Muscle layer of duodenum (tissue), 2 donors: ENCODE results near the gene INO80D.
"Not testable (repeated sequence)": the region's sequence is repeated elsewhere in the genome, so short reads cannot be mapped to it uniquely, and the experiment has no call there.

Experiments used
- H3K27ac ChIP-seq: one replicate; pipeline ENCODE4 v1.7.0; 2013; ENCODE audit warnings: mild to moderate bottlenecking, low read length
- H3K27me3 ChIP-seq: one replicate; pipeline ENCODE4 v1.7.0; 2013; ENCODE audit warnings: low read depth, mild to moderate bottlenecking, control low read depth, low read length
- H3K36me3 ChIP-seq, 2 donors: one replicate each; pipeline ENCODE4 v1.7.0; 2013; ENCODE audit warnings: low read length in 2 of 2, control low read depth in 1 of 2, mild to moderate bottlenecking in 1 of 2; ENCODE audit not compliant: insufficient read depth in 2 of 2, control insufficient read depth in 1 of 2
- H3K4me1 ChIP-seq, 2 donors: one replicate each; pipeline ENCODE4 v1.7.0; 2013; ENCODE audit warnings: low read length in 2 of 2, mild to moderate bottlenecking in 2 of 2, control low read depth in 1 of 2, moderate library complexity in 1 of 2; ENCODE audit not compliant: insufficient read depth in 2 of 2, control insufficient read depth in 1 of 2
- H3K4me3 ChIP-seq, 2 donors: one replicate each; pipeline ENCODE4 v1.7.0; 2013; ENCODE audit warnings: low read length in 2 of 2, low read depth in 1 of 2, mild to moderate bottlenecking in 1 of 2
- H3K9me3 ChIP-seq, 2 donors: one replicate each; pipeline ENCODE4 v1.7.0; 2013; ENCODE audit warnings: low read length in 2 of 2, control low read depth in 1 of 2, mild to moderate bottlenecking in 1 of 2; ENCODE audit not compliant: control insufficient read depth in 1 of 2
- donor health status: healthy.

The INO80D gene

GRCh38 chr2:206020171-206020570 lies 65.8 kb downstream of the INO80D start:
- no peak overlapping the region for H3K27ac ChIP-seq
- H3K4me1 ChIP-seq, result no peaks in the 10 kb centered on the region
- H3K36me3 ChIP-seq, result peaks cover 15 to 38% of the 10 kb centered on the region in 2 donors
- no peaks in the 10 kb centered on the region for H3K27me3 ChIP-seq
- H3K9me3 ChIP-seq, result no peaks in the 10 kb centered on the region
- H3K4me3 ChIP-seq, result no peak overlapping the region

GRCh38 chr2:206015746-206016145 lies 70.2 kb downstream of the INO80D start:
- not testable (repeated sequence) for H3K4me1 ChIP-seq, H3K9me3 ChIP-seq, H3K4me3 ChIP-seq, H3K27ac ChIP-seq, H3K27me3 ChIP-seq
- H3K36me3 ChIP-seq, result peaks cover 23 to 45% of the 10 kb centered on the region in 2 donors

DNA sequence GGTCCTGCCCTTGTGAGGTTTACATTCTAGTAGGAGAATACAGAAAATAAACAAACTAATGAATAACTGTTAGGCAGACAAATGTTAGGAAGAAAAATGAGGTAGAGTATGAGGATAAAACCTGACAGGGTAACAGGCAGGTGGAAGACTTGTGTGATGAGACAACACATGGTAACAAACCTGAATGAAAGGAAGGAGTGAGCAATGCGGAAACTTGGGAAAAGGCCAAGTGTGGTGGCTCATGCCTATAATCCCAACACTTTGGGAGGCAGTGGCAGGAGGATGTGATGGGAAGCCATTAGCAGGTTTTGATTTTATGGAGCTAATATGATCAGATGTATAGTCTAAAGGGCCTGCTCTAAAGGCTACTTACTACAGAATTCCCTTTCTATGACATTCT lies 74.2 kb downstream of the INO80D start:
- Histone ChIP-seq H3K4me3 (no peak overlapping the region), H3K36me3 (peaks cover 28 to 50% of the 10 kb centered on the region in 2 donors), H3K27ac (no peak overlapping the region), H3K9me3 (no peaks in the 10 kb centered on the region), H3K27me3 (no peaks in the 10 kb centered on the region), H3K4me1 (no peaks in the 10 kb centered on the region)

DNA sequence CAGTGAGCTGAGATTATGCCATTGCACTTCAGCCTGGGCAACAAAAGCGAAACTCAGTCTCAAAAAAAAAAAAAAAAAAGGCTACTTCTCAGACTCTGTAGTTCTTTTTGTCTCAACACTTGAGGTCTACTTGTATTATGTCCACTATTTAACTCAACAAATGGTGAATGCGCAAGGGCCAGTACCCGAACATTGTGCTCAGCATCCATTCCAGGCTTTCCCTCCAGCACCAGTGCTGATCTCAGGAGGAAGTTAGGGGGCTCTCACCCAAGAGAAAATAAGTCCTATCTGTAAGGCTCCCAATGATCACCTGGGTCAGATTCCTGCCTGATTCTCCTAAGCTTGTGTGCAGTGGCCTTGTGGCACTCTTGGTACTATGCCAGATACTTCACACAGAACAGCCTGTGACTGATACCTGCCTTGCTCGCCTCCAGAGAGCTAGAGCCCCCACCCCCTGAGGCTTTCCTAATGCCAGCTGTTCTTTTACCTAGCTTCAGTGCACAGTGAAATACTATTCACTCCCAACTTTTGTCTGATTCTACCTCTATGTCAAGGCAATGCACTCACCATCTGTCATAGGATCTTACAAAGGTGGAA lies 74.9 kb downstream of the INO80D start:
- H3K4me1 ChIP-seq, result no peaks in the 10 kb centered on the region
- H3K36me3 ChIP-seq, result peaks cover 28 to 47% of the 10 kb centered on the region in 2 donors
- H3K4me3 ChIP-seq, result no peak overlapping the region
- no peak overlapping the region for H3K27ac ChIP-seq
- H3K27me3 ChIP-seq, result no peaks in the 10 kb centered on the region
- no peaks in the 10 kb centered on the region for H3K9me3 ChIP-seq

- peaks cover 0 to 5% of the 10 kb centered on the region in 2 donors for H3K4me1 ChIP-seq
- no peaks in the 10 kb centered on the region for H3K27me3 ChIP-seq
- peaks cover 38 to 49% of the 10 kb centered on the region in 2 donors for H3K36me3 ChIP-seq
- H3K27ac ChIP-seq, result no peak overlapping the region
- H3K9me3 ChIP-seq, result no peaks in the 10 kb centered on the region
- H3K4me3 ChIP-seq, result no peak overlapping the region
Measured at GRCh38 chr2:206004004-206004693, 81.8 kb downstream of the INO80D start.

DNA sequence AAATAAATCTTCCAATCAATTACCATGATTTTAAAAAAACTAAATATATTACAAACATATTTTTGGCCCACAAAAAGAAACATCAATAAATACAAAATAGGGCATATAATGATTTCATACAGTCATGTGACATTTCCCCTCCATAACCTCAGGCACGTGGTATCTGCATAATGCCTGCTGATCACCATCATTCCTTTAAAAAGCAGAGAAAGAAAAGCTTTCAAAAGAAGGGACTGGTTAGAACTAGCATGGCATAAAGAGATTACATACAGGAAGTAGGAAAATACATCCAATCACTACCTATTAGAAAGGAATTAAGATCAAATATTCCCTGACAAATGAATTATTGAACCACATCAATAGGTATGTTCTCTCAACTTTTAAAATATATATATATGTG lies 83.5 kb downstream of the INO80D start:
- Histone ChIP-seq H3K4me3 (no peak overlapping the region), H3K4me1 (peaks cover 0 to 5% of the 10 kb centered on the region in 2 donors), H3K27ac (no peak overlapping the region), H3K9me3 (no peaks in the 10 kb centered on the region), H3K27me3 (no peaks in the 10 kb centered on the region), H3K36me3 (peaks cover 33 to 40% of the 10 kb centered on the region in 2 donors)

DNA sequence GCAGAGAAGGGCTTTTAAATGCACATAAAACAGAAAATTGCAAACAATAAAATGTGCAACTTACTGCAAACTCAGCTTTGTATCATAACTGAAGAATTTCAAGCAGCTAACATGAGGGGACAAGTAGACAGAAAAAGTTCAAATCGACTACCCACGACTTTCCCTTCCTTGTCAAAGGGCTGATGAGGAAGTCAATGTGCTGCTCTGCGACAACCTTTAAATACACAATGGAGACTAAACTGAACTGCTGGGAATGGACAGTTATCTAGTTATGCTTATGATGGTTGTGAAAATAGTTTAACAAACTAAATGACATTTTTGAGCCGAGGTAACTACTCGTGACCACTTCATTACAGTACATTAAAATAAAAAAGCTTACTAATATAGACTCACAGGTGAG lies 84.1 kb downstream of the INO80D start:
- Histone ChIP-seq H3K36me3 (peaks cover 30 to 35% of the 10 kb centered on the region in 2 donors), H3K9me3 (no peaks in the 10 kb centered on the region), H3K27me3 (no peaks in the 10 kb centered on the region), H3K4me3 (no peak overlapping the region), H3K4me1 (peaks cover 0 to 5% of the 10 kb centered on the region in 2 donors), H3K27ac (no peak overlapping the region)

DNA sequence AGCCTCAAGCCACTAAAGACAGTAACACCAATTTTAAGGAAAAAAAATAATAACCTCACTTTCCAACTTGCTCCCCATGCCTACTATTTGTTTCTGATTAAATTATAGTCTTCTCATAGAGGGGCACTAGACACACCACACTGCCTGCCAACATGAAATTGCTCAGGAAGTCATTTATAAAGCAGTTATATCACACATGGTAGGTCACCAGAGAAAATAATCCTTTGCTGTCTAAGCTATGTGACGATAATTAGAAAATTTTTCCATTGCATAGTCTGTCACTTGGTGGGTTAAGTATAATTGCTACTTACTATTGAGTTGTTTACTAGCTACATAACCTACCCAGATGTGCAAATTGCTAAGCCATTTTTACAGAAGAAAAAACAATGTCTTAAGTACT lies 85.2 kb downstream of the INO80D start:
- peaks cover 30% of the 10 kb centered on the region in 2 donors for H3K36me3 ChIP-seq
- H3K27me3 ChIP-seq, result no peaks in the 10 kb centered on the region
- H3K4me1 ChIP-seq, result peaks cover 2 to 5% of the 10 kb centered on the region in 2 donors
- H3K27ac ChIP-seq, result no peak overlapping the region
- H3K9me3 ChIP-seq, result no peaks in the 10 kb centered on the region
- H3K4me3 ChIP-seq, result no peak overlapping the region

GRCh38 chr2:205998583-205998982 lies 87.4 kb downstream of the INO80D start:
- H3K4me1 ChIP-seq, result peaks cover 5% of the 10 kb centered on the region in 2 donors
- H3K27ac ChIP-seq, result no peak overlapping the region
- no peaks in the 10 kb centered on the region for H3K27me3 ChIP-seq
- no peak overlapping the region for H3K4me3 ChIP-seq
- no peaks in the 10 kb centered on the region for H3K9me3 ChIP-seq
- peaks cover 9 to 11% of the 10 kb centered on the region in 2 donors for H3K36me3 ChIP-seq

- no peak overlapping the region for H3K27ac ChIP-seq
- no peaks in the 10 kb centered on the region for H3K9me3 ChIP-seq
- H3K36me3 ChIP-seq, result peaks cover 0 to 18% of the 10 kb centered on the region in 2 donors
- no peaks in the 10 kb centered on the region for H3K27me3 ChIP-seq
- H3K4me1 ChIP-seq, result peaks cover under 1 to 5% of the 10 kb centered on the region in 2 donors
- H3K4me3 ChIP-seq, result no peak overlapping the region
Measured at GRCh38 chr2:205996161-205996560, 89.8 kb downstream of the INO80D start.

DNA sequence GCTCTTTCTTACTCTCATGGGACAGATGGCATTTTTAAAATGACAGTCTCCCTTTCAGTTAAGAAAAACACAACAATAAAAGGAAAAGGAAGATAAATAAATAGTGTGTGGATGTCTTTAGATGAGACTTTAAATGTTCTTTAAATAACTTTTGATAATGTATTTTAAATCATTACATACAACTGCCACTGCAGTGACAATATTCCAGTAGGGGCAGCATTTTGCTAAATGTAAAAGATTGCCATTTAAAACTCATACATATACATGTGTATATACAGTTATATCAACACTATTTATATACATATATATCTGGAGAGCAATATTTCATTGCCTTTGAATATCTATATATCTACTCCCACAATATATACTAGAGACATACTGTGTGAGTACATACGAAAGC lies 90.7 kb downstream of the INO80D start:
- Histone ChIP-seq H3K27me3 (no peaks in the 10 kb centered on the region), H3K9me3 (no peaks in the 10 kb centered on the region), H3K36me3 (peaks cover 0 to 19% of the 10 kb centered on the region in 2 donors), H3K4me1 (peaks cover 0 to 5% of the 10 kb centered on the region in 2 donors), H3K27ac (no peak overlapping the region), H3K4me3 (no peak overlapping the region)
